PC-9 (cell line): Measurements from ENCODE around the gene COP1.

Source experiments
- CTCF ChIP-seq: fragments of 200-600 bp; sonication (generic); conservative IDR thresholded peaks from 2 replicates; pipeline ENCODE4 v1.6.1; 2017; ENCODE audit warnings: mixed run types, antibody characterized with exemption, mild to moderate bottlenecking, moderate library complexity
- EZH2 ChIP-seq: fragments of 200-600 bp; sonication (generic); IDR thresholded peaks from 2 replicates; pipeline ENCODE4 v1.8.0; 2017; ENCODE audit warnings: antibody characterized with exemption, low read depth

DNA sequence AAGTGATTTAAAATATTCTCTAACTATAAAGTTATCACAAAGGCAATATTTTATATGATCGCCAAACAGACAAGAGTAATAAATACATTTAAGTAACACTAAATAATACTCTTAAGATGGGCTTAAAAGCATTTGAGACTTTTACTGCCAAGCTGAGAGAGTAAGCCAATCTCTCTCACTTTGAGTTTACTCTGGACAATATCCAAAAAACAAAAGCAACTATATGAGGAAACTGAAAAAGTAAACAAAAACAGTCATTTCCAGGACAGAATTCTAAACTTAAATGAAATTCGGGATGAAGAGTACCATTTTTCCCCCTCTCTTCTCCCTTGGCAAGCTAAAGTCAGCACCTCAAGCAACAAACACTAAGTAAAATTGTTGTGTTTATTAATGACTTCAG lies 173.2 kb downstream of the COP1 start:
- no peak for TF ChIP-seq CTCF
- TF ChIP-seq EZH2 = no peak
